GM19463 (cell line): ENCODE measurements around the gene SOS2.

Experiments
- ATAC-seq: cut with Tn5 transposase; IDR thresholded peaks from one replicate; pipeline ENCODE4 v1.9.1; 2021; ENCODE audit warnings: mild to moderate bottlenecking, moderate library complexity; ENCODE audit not compliant: unreplicated experiment

The SOS2 gene

DNA sequence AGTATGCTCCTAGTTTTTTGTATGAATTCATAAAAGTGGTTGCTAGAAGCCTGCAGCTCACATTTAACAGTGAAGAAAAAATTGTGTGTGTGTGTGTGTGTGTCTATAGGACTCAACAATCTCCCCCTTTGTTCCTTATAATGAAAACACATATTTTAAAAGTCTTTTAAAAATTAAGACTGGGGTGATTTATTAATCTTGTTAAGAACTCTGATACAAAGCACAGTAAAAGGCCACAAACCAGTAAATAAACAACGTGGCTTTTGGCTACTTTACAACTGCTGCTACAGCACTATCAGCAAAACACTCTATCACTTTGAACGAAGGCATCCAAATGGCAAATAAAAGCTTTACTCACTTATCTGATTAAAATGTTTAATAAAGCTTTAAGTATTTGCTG is 114.4 kb downstream of the SOS2 start:
- no peak for ATAC-seq

- peak; percentile 99 for ATAC-seq
Observed at GRCh38 chr14:50116181-50116956, 115.0 kb downstream of the SOS2 start, which contains the start of gene VCPKMT. TSS of gene VCPKMT (minus strand) at chr14:50116572. CDS start at chr14:50116552, 20 bp downstream.

GRCh38 chr14:50113381-50114035 is 117.9 kb downstream of the SOS2 start:
- no peak for ATAC-seq

GRCh38 chr14:50110323-50111037 is 120.9 kb downstream of the SOS2 start:
- ATAC-seq, result no peak

- ATAC-seq, result no peak
Observed at GRCh38 chr14:50109342-50109741, 122.0 kb downstream of the SOS2 start.

DNA sequence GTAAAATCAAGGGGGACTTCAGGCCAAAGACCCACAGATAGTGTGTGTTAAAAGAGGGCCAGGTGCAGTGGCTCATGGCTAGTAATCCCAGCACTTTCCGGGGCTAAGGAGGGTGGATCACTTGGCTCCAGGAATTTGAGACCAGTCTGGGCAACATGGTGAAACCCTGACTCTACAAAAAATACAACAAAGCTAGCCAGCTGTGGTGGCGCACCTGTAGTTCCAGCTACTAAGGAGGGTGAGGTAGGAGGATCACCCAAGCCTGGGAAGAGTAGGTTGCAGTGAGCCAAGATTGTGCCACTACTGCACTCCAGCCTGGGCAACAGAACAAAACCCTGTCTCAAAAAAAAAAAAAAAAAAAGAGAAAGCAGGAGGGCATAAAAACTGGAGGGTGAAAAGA is 123.5 kb downstream of the SOS2 start:
- ATAC-seq, result no peak

DNA sequence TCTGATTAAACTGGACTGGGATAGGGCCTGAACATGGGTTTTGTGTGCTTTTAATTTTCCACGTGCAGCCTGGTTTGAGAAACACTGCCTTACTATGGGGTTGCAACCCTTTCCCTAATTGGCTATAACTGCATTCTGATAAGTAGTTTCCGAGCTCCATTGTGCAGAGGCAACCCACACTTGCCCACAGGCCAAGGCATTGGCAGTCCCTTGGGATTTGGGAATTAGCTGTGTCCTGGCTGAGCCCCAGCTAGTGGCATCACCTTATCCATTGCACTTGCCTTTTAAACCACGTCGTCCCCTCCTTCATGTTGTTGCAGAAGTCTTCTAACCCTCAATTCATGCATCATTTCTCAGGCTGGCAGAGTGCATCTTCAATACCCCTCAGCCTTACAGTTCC is 125.2 kb downstream of the SOS2 start:
- ATAC-seq, result no peak

GRCh38 chr14:50103558-50103957 is 127.8 kb downstream of the SOS2 start:
- ATAC-seq, result no peak

- no peak for ATAC-seq
Observed at GRCh38 chr14:50101417-50101816, 130.0 kb downstream of the SOS2 start.

GRCh38 chr14:50100805-50101204 is 130.6 kb downstream of the SOS2 start:
- ATAC-seq, result no peak

DNA sequence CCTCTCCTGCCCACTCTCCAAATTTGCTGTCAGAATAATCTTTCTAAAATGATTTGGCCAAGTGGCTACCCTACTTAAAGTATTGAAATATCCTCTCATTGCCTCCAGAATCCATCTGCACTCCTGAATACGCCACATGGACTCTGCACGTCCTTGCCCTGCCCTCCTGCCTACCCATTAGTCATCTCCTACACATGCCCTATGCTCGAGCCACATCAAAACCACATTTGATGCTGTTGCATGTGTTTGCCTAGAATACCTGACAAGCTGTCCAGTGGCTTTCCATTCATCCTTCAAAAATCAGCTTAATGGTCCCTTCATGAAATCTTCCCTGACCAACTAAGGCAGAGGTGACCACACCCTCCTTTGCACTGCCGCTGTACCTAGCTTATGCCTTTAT is 132.0 kb downstream of the SOS2 start:
- ATAC-seq, result no peak

- ATAC-seq, result no peak
Observed at GRCh38 chr14:50095895-50096294, 135.5 kb downstream of the SOS2 start.

- ATAC-seq, result no peak
Observed at GRCh38 chr14:50094056-50094755, 137.2 kb downstream of the SOS2 start.

- no peak for ATAC-seq
Observed at GRCh38 chr14:50093496-50093895, 137.9 kb downstream of the SOS2 start.

GRCh38 chr14:50092006-50092555 is 139.3 kb downstream of the SOS2 start:
- no peak for ATAC-seq

DNA sequence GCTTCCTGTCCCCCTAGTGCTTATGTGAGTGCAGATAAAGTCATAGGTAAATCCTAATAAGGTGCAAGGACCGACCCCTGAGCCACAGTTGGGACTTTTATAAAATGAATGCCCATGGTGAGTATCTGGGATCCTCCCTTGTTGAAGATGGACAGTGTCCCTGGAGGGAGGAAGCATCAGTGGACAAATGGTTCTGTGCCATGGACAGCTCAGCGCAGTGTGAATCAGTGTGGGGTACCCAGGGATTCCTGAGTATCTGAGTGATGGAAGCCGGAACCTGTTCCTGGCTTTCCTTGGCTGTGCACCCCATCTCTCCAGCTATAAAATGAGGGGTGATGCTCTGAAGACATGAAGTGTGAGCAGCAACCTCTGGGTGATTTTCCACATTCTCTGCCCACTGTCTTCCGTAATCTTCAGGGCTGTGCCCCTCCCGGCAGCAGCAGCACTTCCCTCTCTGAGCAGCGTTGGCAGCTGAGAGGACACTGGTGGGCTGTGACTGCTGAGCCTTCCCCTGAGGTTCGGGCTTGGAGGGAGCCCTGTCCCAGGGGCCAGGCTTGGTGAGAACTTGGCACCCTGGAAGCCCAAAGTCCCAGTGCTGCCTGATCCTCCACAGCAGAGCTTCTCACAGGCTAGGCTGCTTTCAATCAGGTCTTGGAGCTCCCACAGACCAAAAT is 140.0 kb downstream of the SOS2 start:
- no peak for ATAC-seq

- no peak for ATAC-seq
Observed at GRCh38 chr14:50089208-50089607, 142.2 kb downstream of the SOS2 start.

- ATAC-seq, result no peak
Observed at GRCh38 chr14:50088731-50089130, 142.6 kb downstream of the SOS2 start.

DNA sequence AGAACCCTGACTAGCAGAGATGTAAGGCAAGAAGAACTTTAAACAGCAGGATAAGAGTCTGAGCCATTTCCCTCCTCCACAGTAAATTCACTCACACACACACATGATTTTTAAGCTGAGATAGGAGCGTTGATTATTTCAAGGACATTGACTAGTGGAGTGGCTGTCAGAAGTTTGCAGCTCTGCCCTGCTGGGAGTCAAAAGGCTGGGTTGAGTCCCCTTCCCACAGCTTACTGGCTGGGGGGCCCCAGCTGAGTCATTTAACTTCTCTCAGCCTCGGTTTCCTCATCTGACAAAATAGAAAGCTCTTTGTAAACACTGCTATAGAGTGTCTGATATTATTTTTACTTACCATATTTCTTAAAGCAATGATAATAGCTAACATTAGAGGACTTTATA is 143.3 kb downstream of the SOS2 start:
- ATAC-seq, result no peak

DNA sequence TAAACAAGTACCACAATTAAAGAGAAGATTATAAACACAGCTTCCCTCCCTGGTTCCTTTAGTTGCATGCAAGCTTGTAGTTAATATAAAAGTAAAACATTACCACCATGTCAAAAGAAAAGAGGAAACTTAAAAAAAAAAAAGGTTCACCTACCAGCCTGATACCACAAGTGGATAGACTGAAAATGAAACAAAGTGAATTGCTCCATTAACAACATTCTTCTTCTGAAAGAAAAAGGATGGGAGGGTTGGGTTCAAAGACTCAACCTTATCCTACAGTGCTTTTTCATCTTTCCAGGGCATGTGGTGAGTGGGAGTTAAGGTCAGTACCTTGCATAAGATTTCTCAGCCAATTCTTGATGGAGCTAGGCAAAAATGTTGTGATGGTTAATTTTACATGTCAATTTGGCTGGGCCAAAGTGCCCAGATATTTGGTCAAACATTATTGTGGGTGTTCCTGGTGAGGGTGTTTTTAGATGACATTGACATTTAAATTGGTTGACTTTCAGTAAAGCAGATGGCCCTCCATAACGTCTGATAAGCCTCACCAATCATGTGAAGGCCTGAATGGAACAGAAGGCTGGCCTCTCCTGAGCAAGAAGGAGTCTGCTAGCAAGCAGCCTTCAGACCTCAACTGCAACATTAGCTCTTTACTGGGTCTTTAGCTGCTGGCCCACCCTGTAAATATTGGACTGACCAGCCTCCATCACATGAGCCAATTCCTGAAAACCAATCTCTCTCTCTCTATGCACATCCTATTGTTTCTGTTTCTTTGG is 143.8 kb downstream of the SOS2 start:
- no peak for ATAC-seq
